SKM-1 (cell line): ENCODE data around the gene CACNA1C.

Source experiments
- DNase-seq: peaks from one replicate; lab custom pipeline; 2025; ENCODE audit not compliant: unreplicated experiment; lab: John Stamatoyannopoulos, UW

The CACNA1C gene

DNA sequence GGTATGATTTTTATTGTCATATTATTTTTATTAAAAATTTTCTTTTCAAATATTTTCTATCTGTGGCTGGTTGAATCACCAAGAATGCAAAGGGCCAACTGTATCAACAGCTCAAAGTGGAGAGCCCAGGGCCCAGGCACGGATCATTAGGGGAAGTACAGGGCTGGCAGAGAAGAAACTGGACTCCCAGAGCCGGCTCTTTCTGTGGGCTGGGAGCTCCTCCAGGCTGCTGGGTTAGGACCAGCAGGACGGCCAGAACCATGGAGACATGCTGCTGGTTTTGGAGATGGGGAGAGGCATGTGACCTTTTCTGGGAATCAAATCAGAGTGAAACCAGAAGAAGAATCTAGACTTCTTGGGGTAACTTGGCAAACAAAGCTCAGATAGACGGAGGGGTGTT lies 220.5 kb downstream of the CACNA1C start:
- DNase-seq, result no peak

- no peak for DNase-seq
Measured at GRCh38 chr12:2273751-2274150, 221.0 kb downstream of the CACNA1C start.

GRCh38 chr12:2274733-2275132 lies 221.9 kb downstream of the CACNA1C start:
- DNase-seq, result no peak

DNA sequence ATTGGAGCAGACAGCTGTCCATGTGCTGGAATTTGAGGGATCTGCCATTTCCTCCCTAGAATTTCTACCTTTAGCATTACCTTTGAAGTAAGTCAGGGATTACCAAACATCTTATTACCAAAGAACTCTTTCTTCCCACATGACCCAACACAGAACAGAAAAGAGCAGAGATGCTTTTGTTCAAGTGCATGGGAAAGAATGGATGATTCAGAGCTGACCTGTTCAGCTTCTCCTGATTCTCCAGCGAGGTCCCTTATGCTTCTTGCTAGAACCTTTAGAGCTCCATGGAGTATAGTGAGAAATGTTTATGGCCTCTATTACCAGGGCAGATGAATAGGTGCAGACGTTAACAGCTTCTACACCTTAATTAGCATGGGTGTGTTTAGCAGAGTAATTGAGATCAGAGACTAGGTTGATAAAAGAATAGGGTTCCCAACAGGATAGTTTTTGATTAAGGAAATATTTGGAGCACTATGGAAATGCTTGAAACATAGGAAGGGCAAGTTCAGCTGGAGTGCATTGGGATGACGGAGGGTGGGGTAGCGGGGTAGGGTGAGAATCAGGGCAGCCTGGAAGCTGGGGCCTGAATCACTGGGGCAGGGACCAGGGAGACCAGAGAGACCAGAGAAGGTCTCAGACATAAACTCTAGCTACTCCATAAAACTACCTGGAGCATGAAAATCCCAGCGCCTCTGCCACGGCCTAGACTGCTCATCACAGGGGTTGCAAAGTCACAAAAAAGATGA lies 223.7 kb downstream of the CACNA1C start:
- DNase-seq, result no peak

- DNase-seq, result no peak
Measured at GRCh38 chr12:2277492-2278155, 224.8 kb downstream of the CACNA1C start.

GRCh38 chr12:2281446-2281845 lies 228.7 kb downstream of the CACNA1C start:
- DNase-seq, result no peak

DNA sequence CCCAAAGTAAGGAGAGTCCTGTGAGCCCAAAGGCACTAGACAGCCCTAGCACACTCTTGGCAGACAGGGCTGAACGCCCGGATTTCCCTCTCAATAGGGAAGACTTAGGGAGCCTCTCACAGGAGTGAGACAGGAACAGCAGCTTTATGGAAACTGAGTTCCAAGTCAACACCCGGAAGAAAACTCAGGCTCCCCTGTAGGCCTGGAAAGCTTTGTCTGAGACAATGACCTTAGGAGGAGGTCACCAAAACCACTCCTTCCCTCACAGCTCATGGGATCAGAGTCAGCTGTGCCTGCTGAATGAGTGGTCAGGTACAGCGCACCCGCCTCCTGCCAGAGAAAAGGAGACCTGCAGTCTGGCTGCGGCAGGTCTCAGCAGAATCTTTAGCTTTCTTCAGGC lies 229.5 kb downstream of the CACNA1C start:
- DNase-seq, result no peak

DNA sequence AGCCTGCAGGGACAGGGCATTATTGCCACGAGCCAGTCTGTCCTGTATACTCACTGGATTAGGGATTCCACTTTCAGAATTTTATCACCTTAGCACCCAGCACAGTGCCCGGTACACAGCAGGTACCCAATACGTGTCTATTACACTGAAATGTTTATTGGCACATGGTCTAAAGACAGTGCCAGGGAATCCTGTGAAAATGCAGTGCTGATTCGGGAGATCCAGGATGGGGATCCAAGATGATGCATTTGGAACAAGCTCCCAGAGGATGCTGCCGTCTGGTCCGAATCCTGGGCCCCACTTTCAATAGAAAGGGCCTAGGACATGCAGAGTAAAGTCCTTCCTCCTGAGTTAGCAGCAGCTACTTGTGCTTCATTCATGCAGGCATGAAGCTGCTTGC lies 230.7 kb downstream of the CACNA1C start:
- no peak for DNase-seq

DNA sequence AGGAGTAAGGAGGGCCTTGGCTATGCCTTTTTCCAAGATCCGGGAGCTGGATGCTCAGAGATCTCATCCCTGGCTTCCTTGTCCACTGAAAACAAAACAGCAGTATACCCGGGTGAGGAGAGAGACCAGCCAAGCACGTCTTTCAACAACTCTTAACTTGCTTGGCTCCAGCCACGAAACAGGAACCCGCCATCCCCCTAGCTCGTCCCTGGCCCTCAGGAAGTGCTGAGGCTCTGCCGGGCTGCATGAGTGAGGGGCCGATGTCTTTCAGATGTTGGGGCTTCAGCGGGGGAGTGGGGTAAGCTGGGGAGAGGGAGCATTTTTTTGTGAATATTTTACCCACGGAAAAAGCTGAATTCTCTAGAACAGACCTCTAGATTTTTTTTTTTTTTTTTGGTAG lies 231.1 kb downstream of the CACNA1C start:
- no peak for DNase-seq

GRCh38 chr12:2284321-2284813 lies 231.6 kb downstream of the CACNA1C start:
- no peak for DNase-seq

DNA sequence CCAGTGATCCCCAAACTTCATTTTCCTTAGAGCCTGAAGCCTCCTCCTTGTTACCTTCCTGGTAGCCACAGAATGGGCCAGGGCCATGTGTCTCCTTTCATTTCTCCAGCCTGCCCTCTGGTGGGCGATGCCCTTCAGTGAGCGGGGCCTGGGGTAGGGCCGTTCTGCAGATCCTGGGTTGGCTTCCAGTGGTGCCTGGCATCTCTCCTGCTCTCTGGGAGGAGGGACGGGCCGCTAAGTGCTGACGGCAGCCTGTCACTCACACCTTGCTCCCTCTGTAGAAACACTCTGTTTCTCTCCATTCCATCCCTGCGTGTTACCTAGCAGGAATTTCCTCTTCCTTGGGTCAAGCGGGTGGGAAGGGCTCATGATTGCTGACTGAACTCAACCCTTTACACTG lies 232.1 kb downstream of the CACNA1C start:
- DNase-seq, result peak; percentile 31

DNA sequence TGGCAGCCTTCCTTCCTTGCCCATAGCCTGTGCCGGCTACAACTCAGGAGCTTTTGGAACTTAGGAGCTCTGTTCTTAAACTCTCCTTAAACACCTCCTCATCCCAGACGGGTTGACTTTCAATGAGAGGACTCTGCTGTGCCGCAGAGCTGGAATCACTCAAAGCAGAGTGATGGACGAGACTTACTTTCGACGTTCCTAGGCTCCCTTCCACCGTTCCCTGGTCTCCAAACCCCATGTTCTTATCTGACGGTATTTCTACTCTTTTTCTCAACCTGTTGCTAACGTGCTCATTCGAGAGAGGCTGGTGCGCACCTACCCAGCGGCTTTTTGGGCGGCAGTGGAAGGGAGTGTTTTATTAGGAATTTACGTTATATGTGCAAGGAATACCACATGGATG lies 232.7 kb downstream of the CACNA1C start:
- DNase-seq, result no peak

GRCh38 chr12:2286047-2286446 lies 233.3 kb downstream of the CACNA1C start:
- no peak for DNase-seq

GRCh38 chr12:2286461-2287131 lies 233.8 kb downstream of the CACNA1C start:
- DNase-seq, result no peak

DNA sequence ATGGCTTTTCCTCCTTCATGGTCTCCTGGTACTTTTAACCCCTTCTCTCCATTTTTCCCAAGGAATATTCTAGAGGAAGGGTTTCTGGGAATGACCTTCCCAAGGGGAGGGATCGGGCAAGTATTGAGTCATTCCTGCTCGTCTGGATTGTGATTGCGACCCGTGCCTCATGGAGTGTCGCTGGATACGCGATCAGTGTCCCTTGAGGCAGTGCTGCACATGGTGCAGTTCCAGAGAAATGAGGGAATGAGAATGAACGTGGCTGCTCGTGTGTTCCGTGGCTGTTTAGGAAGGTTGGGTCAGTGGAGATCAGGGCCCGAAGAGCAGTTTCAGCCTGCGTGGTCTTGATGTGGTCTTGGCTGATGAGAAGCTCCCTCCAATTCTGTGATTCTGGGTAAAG lies 234.4 kb downstream of the CACNA1C start:
- no peak for DNase-seq

- DNase-seq, result no peak
Measured at GRCh38 chr12:2287589-2287988, 234.8 kb downstream of the CACNA1C start.

- no peak for DNase-seq
Measured at GRCh38 chr12:2288001-2288400, 235.2 kb downstream of the CACNA1C start.

GRCh38 chr12:2288471-2288870 lies 235.7 kb downstream of the CACNA1C start:
- no peak for DNase-seq

- no peak for DNase-seq
Measured at GRCh38 chr12:2288875-2289274, 236.1 kb downstream of the CACNA1C start.

DNA sequence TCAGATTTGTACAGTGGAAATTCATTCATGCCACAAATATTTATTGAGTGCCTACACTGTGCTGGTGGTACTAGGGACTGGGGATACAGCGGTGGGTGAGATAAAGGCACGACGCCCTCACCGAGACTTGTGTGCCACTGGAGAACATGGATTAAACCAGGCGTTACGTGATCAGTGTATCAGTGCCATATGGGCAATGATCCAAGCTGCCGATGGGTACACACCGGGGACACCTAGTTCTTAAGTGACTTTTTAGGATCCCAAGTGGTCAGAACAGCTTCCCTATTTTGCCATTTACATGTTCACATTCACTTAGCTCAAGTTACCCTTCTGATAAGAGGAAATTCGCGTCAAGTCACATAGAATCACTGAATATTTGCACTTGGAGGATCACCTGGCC lies 236.7 kb downstream of the CACNA1C start:
- no peak for DNase-seq

GRCh38 chr12:2290091-2290490 lies 237.3 kb downstream of the CACNA1C start:
- DNase-seq, result no peak

- DNase-seq, result no peak
Measured at GRCh38 chr12:2290516-2291065, 237.8 kb downstream of the CACNA1C start.
